HCT116 (cell line): ENCODE measurements around the gene CRACDL. TPM values are rescaled to one million over a fixed set of nuclear protein-coding genes. Genes with fewer than 3 reads are reported as not detected.

Experiments used
- ATAC-seq: fragments of 200-7000 bp; cut with Tn5 transposase; 2 replicates; pipeline ENCODE4 v1.9.1; 2020; ENCODE audit warnings: mild to moderate bottlenecking, moderate library complexity
- BruUV-seq: library from RNA; stranded (reverse); fragments of 400-500 nt; replicated peaks from 2 replicates; lab custom pipeline; 2021; lab: Mats Ljungman, UMichigan
- CTCF ChIA-PET: fragments of 300-600 bp; sonication (Branson Sonifier 250); formaldehyde crosslinking; loops from one replicate; lab custom pipeline; 2021; ENCODE audit warnings: antibody characterized with exemption; lab: Charles Lee
- POLR2A ChIA-PET: fragments of 300-600, 350-600 bp; sonication (Branson Sonifier 250); formaldehyde crosslinking; loops from one replicate; lab custom pipeline; 2021; ENCODE audit warnings: antibody characterized with exemption; lab: Charles Lee
- RAD21 ChIA-PET, 2 experiments: fragments of 300-600 bp; sonication (Branson Sonifier 250); formaldehyde crosslinking; loops; one replicate each; lab custom pipeline; 2023; ENCODE audit warnings: low total read pairs in 2 of 2; ENCODE audit not compliant: uncharacterized antibody in 2 of 2, unreplicated experiment in 2 of 2, low non-redundant PET in 1 of 2; lab: Charles Lee
- DNase-seq: peaks from one replicate; pipeline ENCODE4 v3.0.0-alpha.2; 2010; ENCODE audit warnings: low read depth, low spot score
- H2AFZ ChIP-seq: fragments of 200-600 bp; shearing (Covaris generic), sonication (generic); 2 replicates; pipeline ENCODE4 v1.6.1; 2017; ENCODE audit warnings: low read depth, mixed run types, mixed read lengths, antibody characterized with exemption, low read length; ENCODE audit not compliant: poor library complexity, severe bottlenecking
- H3K27ac ChIP-seq: 2 replicates; pipeline ENCODE4 v1.5.1; 2012; ENCODE audit warnings: low read depth, low read length
- H3K27me3 ChIP-seq: fragments of 200-600 bp; sonication (generic); 2 replicates; pipeline ENCODE4 v1.6.1; 2016; ENCODE audit warnings: mixed run types, low read length, mixed read lengths; ENCODE audit not compliant: insufficient read depth
- H3K36me3 ChIP-seq, 2 experiments: fragments of 200-500 bp in 1 of 2; fragments of 200-600 bp in 1 of 2; sonication (Bioruptor generic) in 1 of 2; sonication (generic) in 1 of 2; 2 replicates each; pipeline versions ENCODE4 v1.5.1 to v1.6.1; 2014 to 2016; ENCODE audit warnings: low read length in 2 of 2, inconsistent platforms in 1 of 2, mixed read lengths in 1 of 2, mixed run types in 1 of 2; ENCODE audit not compliant: insufficient read depth in 2 of 2, control insufficient read depth in 1 of 2
- H3K4me1 ChIP-seq, 2 experiments: fragments of 200-600 bp in 1 of 2; sonication (generic) in 1 of 2; 2 replicates each; pipeline versions ENCODE4 v1.5.1 to v1.6.1; 2012 to 2017; ENCODE audit warnings: low read length in 2 of 2, inconsistent platforms in 1 of 2, mild to moderate bottlenecking in 1 of 2, mixed read lengths in 1 of 2, mixed run types in 1 of 2, moderate library complexity in 1 of 2; ENCODE audit not compliant: insufficient read depth in 2 of 2, control insufficient read depth in 1 of 2
- H3K4me2 ChIP-seq: fragments of 200-600 bp; sonication (generic); 2 replicates; pipeline ENCODE4 v1.6.1; 2017; ENCODE audit warnings: mixed run types, low read length, mixed read lengths
- H3K4me3 ChIP-seq, 2 experiments: fragments of 200-600 bp in 1 of 2; sonication (generic) in 1 of 2; replicated peaks in 1 of 2; 2 replicates each; pipeline ENCODE4 v1.5.1; 2011 to 2016; ENCODE audit warnings: low read length in 2 of 2, control low read depth in 1 of 2, low read depth in 1 of 2, mild to moderate bottlenecking in 1 of 2, mixed read lengths in 1 of 2, mixed run types in 1 of 2
- H3K79me2 ChIP-seq: fragments of 200-600 bp; sonication (generic); 2 replicates; pipeline ENCODE4 v1.6.1; 2017; ENCODE audit warnings: mild to moderate bottlenecking, mixed run types, low read length, moderate library complexity, mixed read lengths; ENCODE audit not compliant: insufficient read depth
- H3K9ac ChIP-seq: fragments of 200-600 bp; sonication (generic); 2 replicates; pipeline ENCODE4 v1.6.1; 2016; ENCODE audit warnings: low read length, mixed read lengths
- H3K9me2 ChIP-seq: fragments of 200-600 bp; sonication (generic), shearing (Covaris generic); 2 replicates; pipeline ENCODE4 v1.6.1; 2017; ENCODE audit warnings: mixed run types, mild to moderate bottlenecking, moderate library complexity; ENCODE audit not compliant: insufficient read depth
- H3K9me3 ChIP-seq, 2 experiments: fragments of 200-500 bp in 1 of 2; fragments of 200-600 bp in 1 of 2; sonication (Bioruptor generic) in 1 of 2; sonication (generic) in 1 of 2; 2 replicates each; pipeline ENCODE4 v1.6.1; 2014 to 2017; ENCODE audit warnings: low read length in 2 of 2, mixed read lengths in 2 of 2, inconsistent platforms in 1 of 2, low read depth in 1 of 2, mild to moderate bottlenecking in 1 of 2, mixed run types in 1 of 2, moderate library complexity in 1 of 2; ENCODE audit not compliant: control insufficient read depth in 1 of 2, insufficient read depth in 1 of 2
- H4K20me1 ChIP-seq: fragments of 200-600 bp; sonication (generic), shearing (Covaris generic); 2 replicates; pipeline ENCODE4 v1.6.1; 2017; ENCODE audit warnings: mixed run types, mild to moderate bottlenecking, moderate library complexity; ENCODE audit not compliant: insufficient read depth
- ATF3 ChIP-seq: IDR thresholded peaks from 2 replicates; pipeline ENCODE4 v1.6.1; 2012
- CBX3 ChIP-seq: IDR thresholded peaks from 2 replicates; pipeline ENCODE4 v1.6.1; 2012; ENCODE audit warnings: low read depth
- CEBPB ChIP-seq: IDR thresholded peaks from 2 replicates; pipeline ENCODE4 v1.6.1; 2012; ENCODE audit warnings: low read depth
- CTCF ChIP-seq, 3 experiments: fragments of 200-600 bp in 1 of 3; sonication (generic) in 1 of 3; IDR thresholded peaks in 2 of 3; conservative IDR thresholded peaks in 1 of 3; 2 replicates each; pipeline ENCODE4 v1.5.1; 2012 to 2017; ENCODE audit warnings: low read depth in 2 of 3, low read length in 2 of 3, antibody characterized with exemption in 1 of 3, borderline replicate concordance in 1 of 3, control low read depth in 1 of 3, mild to moderate bottlenecking in 1 of 3, mixed read lengths in 1 of 3, mixed run types in 1 of 3, moderate library complexity in 1 of 3; ENCODE audit not compliant: insufficient read depth in 1 of 3
- EGR1 ChIP-seq: IDR thresholded peaks from 2 replicates; pipeline ENCODE4 v1.6.1; 2012; ENCODE audit warnings: low read depth
- ELF1 ChIP-seq: IDR thresholded peaks from 2 replicates; pipeline ENCODE4 v1.6.1; 2012; ENCODE audit warnings: low read depth, borderline replicate concordance
- EZH2 ChIP-seq: fragments of 200-600 bp; sonication (generic); IDR thresholded peaks from 2 replicates; pipeline ENCODE4 v1.6.1; 2017; ENCODE audit warnings: antibody characterized with exemption, mixed run types
- EZH2phosphoT487 ChIP-seq: fragments of 200-600 bp; IDR thresholded peaks from 2 replicates; pipeline ENCODE4 v1.6.1; 2018; ENCODE audit warnings: antibody characterized with exemption, borderline replicate concordance
- FOSL1 ChIP-seq: IDR thresholded peaks from 2 replicates; pipeline ENCODE4 v1.6.1; 2012; ENCODE audit warnings: low read depth
- JUND ChIP-seq: IDR thresholded peaks from 2 replicates; pipeline ENCODE4 v1.6.1; 2012
- MAX ChIP-seq: IDR thresholded peaks from 2 replicates; pipeline ENCODE4 v1.6.1; 2012
- POLR2A ChIP-seq: IDR thresholded peaks from 2 replicates; pipeline ENCODE4 v1.7.0; 2011; ENCODE audit warnings: borderline replicate concordance; ENCODE audit not compliant: insufficient read depth, insufficient read length; ENCODE audit errors: extremely low read depth
- REST ChIP-seq: IDR thresholded peaks from 2 replicates; pipeline ENCODE4 v1.6.1; 2012; ENCODE audit warnings: low read depth
- SIN3A ChIP-seq: IDR thresholded peaks from 2 replicates; pipeline ENCODE4 v1.6.1; 2012; ENCODE audit warnings: low read depth
- SP1 ChIP-seq: IDR thresholded peaks from 2 replicates; pipeline ENCODE4 v1.6.1; 2012; ENCODE audit warnings: low read depth
- SRF ChIP-seq: IDR thresholded peaks from 2 replicates; pipeline ENCODE4 v1.6.1; 2012; ENCODE audit warnings: low read depth
- TCF7L2 ChIP-seq: IDR thresholded peaks from 2 replicates; pipeline ENCODE4 v1.7.0; 2011; ENCODE audit warnings: borderline replicate concordance, inconsistent platforms; ENCODE audit not compliant: insufficient read depth, insufficient read length; ENCODE audit errors: extremely low read depth
- YY1 ChIP-seq: IDR thresholded peaks from 2 replicates; pipeline ENCODE4 v1.6.1; 2011; ENCODE audit warnings: low read length, low read depth, moderate library complexity, mild to moderate bottlenecking; ENCODE audit not compliant: insufficient replicate concordance; ENCODE audit errors: extremely low read depth
- ZFX ChIP-seq: fragments of 450-650 bp; IDR thresholded peaks from 2 replicates; pipeline ENCODE4 v1.6.1; 2017
- intact Hi-C: fragments of 100-400 bp; cut with micrococcal nuclease; formaldehyde crosslinking; loops from 2 replicates; pipeline ENCODE4 v1.10.0; 2022
- total RNA-seq: library from RNA; stranded (reverse); gene quantifications from one replicate; pipeline ENCODE4 v1.2.1, GENCODE V29; 2021; ENCODE audit not compliant: unreplicated experiment

Gene CRACDL
- total RNA-seq, 1 experiment from 2014 or later = 1.1 TPM

- DNase-seq = no peak
- ChIA-PET RAD21 (no interaction called here), CTCF (no interaction called here)
- BruUV-seq = no TSS peak
- Histone ChIP-seq H3K36me3 (no peaks in the 10 kb centered on the region), H4K20me1 (no peaks in the 10 kb centered on the region), H3K79me2 (no peaks in the 10 kb centered on the region), H3K9me3 (no peaks in the 10 kb centered on the region), H3K4me3 (no peak overlapping the region)
- TF ChIP-seq SRF = no peak
- TF ChIP-seq POLR2A = no peak
- no peak for TF ChIP-seq TCF7L2
- TF ChIP-seq FOSL1 = no peak
- no peak for TF ChIP-seq EGR1
- no peak for TF ChIP-seq CEBPB
- TF ChIP-seq MAX = no peak
- TF ChIP-seq ATF3 = no peak
- TF ChIP-seq ELF1 = no peak
- TF ChIP-seq SIN3A = no peak
- no peak for TF ChIP-seq REST
- TF ChIP-seq JUND = no peak
- no peak for TF ChIP-seq ZFX
- no peak for TF ChIP-seq SP1
- TF ChIP-seq CTCF (IDR thresholded peaks at IDR 0.05 in 2 of 3, conservative IDR thresholded peaks at IDR 0.05 in 1 of 3; ENCODE audit: borderline replicate concordance in 1 of 3, insufficient read depth in 1 of 3, low read depth in 2 of 3, low read length in 2 of 3) = no peak
- TF ChIP-seq YY1 = no peak
- no peak for TF ChIP-seq EZH2phosphoT487
- TF ChIP-seq EZH2 = no peak
- TF ChIP-seq CBX3 = no peak
- TF ChIP-seq, all 23 proteins: peak for 0
- POLR2A ChIA-PET = no interaction called here
- no peak overlapping the region for H3K9ac ChIP-seq
- H3K4me1 ChIP-seq = peaks cover 5 to 22% of the 10 kb centered on the region in 2 experiments; a peak in 3 of 4 replicates
- no peak overlapping the region for H3K27ac ChIP-seq
- no peak overlapping the region for H3K4me2 ChIP-seq
- intact Hi-C loops = no loop called here
- H2AFZ ChIP-seq = no peak overlapping the region
- H3K9me2 ChIP-seq = no peaks in the 10 kb centered on the region
- ATAC-seq = no peak
- no peaks in the 10 kb centered on the region for H3K27me3 ChIP-seq
Observed at GRCh38 chr2:98869870-98870269, 66.2 kb downstream of the CRACDL start.
